PFSK-1 (cell line): ENCODE results near the gene RSRC1.

Source experiments
- POLR2AphosphoS5 ChIP-seq: IDR thresholded peaks from 2 replicates; pipeline ENCODE4 v1.6.1; 2012; ENCODE audit warnings: low read depth, mild to moderate bottlenecking, control low read depth, low read length, moderate library complexity
- REST ChIP-seq, 2 experiments: IDR thresholded peaks; 2 replicates each; pipeline versions ENCODE4 v1.6.1 to v1.8.0; 2011 to 2012; ENCODE audit warnings: low read depth in 2 of 2, low read length in 2 of 2, control low read depth in 1 of 2, inconsistent platforms in 1 of 2, mild to moderate bottlenecking in 1 of 2, moderate library complexity in 1 of 2; ENCODE audit not compliant: insufficient read depth in 1 of 2
- SIN3A ChIP-seq: IDR thresholded peaks from 2 replicates; pipeline ENCODE4 v1.6.1; 2012; ENCODE audit warnings: mild to moderate bottlenecking, low read length, moderate library complexity, borderline replicate concordance; ENCODE audit not compliant: insufficient read depth

DNA sequence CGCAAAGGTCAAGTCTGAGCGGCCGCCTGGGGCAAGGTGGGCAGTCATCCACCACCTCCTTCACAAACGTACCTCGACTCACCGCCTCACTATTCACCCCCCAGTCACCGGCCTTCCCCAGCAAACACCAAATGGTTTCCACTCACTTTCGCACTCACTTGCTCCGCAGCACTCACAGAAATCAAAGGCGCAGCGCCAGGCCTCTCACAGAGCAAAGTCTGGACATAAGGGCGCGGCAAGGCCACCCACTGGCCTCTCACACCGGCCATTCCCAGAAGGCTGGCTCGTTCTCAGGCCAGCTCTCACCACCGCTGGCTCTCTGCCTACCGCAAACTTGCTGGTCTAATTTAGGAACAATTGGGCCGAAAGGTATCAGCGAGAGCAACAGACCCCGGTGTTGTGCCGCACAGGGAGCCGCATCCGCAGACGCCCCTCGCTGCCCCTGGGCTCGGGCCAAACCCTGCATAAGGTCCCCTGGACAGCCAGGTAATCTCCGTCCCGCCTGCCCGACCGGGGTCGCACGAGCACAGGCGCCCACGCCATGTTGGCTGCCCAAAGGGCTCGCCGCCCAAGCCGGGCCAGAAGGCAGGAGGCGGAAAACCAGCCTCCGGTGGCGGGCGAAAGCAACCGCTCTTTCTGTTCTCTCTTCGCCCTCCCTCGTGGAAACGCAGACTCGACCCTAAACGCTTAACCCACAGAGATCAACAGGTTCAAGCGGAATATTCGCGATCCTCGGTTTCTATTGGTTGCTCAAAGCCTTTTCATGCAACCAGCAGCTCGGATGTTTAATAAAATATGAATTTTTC lies 6.6 kb upstream of the RSRC1 start:
- no peak for TF ChIP-seq REST (IDR thresholded peaks at IDR 0.05; ENCODE audit: insufficient read depth in 1 of 2, low read depth in 2 of 2, low read length in 2 of 2)
- no peak for TF ChIP-seq POLR2AphosphoS5
- TF ChIP-seq SIN3A = no peak
